Raji (cell line): ENCODE results near the gene BCL7A.

Experiments used
- POLR2A ChIP-seq: IDR thresholded peaks from 2 replicates; pipeline ENCODE4 v1.6.1; 2011; ENCODE audit warnings: low read depth, low read length, control low read depth; ENCODE audit not compliant: insufficient read depth

BCL7A gene

DNA sequence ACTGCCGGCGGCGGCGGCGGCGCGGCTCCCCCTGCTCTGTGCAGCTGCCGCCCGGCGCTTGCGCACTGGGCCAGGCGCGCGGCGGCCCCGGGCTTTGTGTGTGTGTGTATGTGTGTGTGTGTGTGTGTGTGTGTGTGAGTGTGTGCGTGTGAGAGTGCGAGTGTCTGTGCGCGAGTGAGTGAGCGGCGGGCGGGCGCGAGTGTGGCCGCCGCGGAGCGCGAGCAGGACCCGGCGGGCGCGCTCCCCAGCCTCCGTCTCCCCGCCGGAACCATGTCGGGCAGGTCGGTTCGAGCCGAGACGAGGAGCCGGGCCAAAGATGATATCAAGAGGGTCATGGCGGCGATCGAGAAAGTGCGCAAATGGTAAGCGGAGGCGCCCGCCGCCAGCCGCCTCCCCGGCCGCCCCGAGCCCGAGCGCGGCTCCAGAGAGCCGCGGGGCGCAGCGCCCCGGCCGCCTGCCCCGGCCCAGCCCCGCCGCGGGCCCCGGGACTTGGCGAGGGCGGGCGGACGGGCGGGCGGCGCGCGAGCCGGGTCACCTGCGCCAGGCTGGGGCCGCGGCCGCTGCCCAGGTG lies at the start of gene BCL7A:
Gene BCL7A, plus strand, starts transcription at position 63 of the 571 bp plus-strand sequence. Its CDS starts 208 bp downstream, at position 271.
- 0 out of 2 replicates have a peak, but pooled peaks have one; percentile 23 for TF ChIP-seq POLR2A

DNA sequence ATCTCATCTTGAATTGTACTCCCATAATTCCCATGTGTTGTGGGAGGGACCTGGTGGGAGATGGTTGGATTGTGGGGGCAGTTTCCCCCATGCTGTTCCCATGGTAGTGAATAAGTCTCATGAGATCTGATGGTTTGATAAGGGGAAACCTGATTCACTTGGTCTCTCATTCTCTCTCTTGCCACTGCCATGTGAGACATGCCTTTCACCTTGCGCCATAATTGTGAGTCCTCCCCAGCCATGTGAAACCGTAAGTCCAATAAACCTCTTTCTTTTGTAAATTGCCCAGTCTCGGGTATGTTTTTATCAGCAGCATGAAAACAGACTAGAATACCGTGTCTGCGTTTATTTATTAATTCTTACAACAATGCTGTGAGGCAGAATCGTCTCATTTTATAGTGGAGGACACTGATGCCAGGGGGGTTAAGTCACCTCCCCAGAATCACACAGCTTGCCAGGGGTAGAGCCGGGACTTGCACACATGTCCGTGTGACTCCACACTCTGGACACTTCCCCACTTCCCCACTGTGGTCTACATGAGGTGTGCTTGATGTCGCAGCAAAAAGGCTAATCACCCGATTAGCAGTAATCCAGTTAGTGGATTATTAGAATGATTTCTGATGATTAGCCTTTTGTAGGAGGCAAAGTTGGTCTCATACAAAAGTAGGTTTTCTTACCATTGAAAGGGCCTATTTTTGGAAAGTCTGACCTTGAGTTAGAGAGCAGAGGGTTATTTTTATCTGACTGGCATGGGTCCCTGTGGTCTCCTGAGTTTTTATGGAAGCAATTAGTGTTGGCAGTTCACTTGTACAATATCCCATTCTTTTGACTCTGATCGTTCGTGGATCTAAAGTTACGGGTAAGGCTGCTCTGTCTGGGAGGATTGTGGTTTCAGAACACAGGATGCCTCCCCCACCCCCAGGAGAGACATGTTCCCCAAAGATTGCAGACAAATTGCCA lies 47.4 kb upstream of the BCL7A start:
- TF ChIP-seq POLR2A, result no peak

DNA sequence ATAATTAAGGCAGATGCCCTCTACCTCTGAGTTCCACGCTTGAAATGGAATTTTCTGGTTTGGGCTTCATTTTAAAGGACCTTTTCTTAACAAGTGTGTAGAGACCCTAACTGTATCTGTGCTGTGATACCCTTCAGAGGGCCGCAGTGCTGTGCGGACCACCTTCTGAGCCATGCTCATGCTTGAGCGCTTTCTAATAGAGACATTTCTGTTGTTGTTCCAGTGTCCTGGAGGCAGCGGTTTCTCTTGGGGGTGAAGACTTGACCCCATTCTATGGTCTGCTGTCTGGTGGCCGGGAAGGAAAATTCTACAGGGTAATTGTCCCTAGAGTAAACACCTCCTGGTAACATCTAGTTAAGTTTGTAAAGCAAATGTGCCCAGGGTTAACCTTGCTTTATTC lies 46.7 kb upstream of the BCL7A start:
- TF ChIP-seq POLR2A, result no peak

DNA sequence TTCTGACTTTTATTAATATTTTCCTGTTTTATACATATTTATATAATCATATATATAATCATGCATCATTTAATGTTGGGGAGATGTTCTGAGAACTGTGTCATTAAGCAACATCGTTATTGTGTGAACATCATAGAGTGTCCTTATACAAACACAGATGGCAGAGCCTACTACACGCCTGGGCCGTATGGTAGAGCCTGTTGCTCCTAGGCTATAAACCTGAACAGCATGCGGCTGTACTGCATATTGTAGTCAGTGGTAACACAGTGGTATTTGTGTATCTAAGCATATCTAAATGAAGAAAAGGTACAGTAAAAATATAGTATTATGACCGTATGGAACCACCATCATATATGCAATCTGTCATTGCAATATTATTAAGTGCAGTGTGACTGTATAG lies 44.7 kb upstream of the BCL7A start:
- no peak for TF ChIP-seq POLR2A

- peak; percentile 53; the same call in 1 of the 2 replicates for TF ChIP-seq POLR2A
Observed at GRCh38 chr12:121980191-121980891, 41.3 kb upstream of the BCL7A start.

DNA sequence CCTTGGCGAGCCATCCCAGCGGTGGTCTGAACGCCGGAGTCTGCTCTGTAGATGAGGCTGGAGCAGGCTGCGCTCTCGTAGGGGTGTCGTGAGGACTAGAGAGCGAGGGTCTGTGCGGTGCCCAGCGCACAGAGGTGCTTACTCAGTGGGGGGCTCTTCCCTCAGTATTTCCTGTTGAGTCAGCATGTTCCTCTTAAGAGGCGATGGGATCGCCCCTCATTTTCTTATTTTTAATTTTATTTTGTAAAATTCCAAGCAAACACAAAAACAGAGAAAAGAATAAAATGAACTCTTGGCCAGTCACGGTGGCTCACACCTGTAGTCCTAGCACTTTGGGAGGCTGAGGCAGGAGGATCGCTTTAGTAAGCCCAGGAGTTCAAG lies 40.8 kb upstream of the BCL7A start:
- no peak for TF ChIP-seq POLR2A

GRCh38 chr12:121981456-121981855 lies 40.2 kb upstream of the BCL7A start:
- TF ChIP-seq POLR2A, result no peak

- TF ChIP-seq POLR2A, result no peak
Observed at GRCh38 chr12:121982950-121983349, 38.7 kb upstream of the BCL7A start.

- no peak for TF ChIP-seq POLR2A
Observed at GRCh38 chr12:121983536-121984210, 38.0 kb upstream of the BCL7A start.

- TF ChIP-seq POLR2A, result no peak
Observed at GRCh38 chr12:121986489-121987245, 35.0 kb upstream of the BCL7A start.

DNA sequence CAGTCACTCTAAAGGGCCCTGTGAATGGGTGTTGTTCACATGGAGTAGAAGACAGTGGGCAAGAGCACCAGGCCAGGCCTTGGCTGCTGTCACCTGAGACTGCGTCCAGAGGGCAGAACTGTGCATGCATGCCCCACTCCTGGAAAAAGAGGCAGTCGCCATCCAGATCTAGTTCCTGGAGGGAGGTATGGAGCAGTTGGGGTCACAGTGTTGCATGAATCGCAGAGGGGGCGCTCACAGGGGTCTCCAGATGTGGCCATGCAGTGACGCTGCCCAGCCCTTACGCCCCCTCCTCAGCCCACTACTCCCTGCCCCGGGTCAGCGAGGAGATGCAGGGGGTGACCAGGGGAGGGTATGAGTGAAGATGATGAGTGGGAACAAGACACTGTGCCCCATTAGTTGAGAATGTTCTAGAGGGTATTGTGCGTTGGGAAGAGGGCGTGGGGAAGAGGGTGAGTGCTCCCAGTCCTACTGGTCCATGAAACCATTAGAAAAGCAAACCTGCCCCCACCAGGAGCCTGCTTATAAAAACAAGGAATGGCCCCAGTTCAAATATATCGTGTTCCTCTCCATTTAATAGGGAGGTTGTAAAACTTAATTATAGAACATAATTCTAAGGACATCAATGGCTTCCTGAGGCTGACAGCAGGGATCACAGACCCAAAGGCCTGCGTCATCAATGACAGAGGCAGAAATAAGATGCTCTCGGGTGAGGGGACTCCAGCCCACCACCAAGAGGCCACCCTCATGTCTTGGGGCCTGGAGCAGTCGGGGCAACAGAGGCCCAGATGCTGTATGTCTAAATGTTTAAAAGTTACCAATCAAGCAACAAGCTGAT lies 32.2 kb upstream of the BCL7A start:
- no peak for TF ChIP-seq POLR2A

DNA sequence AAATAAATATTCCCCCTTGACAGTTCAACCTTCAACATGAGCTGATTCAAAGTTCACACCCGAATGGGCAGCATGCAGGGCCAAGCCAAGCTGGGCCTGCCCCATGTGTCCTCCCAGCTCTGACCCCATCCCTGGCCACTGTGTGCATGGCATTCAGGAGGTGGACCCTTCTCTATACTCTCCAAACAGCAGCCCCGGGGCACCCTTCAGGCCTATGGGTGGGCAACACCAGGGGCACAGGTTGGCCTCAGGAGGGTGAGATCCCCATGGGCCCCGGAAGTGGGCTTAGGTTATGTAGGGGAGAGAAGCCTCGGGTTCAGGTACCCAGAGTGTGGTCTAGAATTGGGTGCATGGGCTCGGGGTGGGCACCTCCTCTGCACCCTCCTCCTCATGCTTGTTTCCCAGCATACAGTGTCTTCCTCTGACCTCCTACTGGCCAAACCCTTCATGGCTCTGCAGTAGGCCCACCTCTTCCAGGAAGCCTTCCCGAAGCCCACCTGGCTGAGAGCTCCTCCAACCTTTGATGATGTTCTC lies 31.5 kb upstream of the BCL7A start:
- TF ChIP-seq POLR2A, result no peak

DNA sequence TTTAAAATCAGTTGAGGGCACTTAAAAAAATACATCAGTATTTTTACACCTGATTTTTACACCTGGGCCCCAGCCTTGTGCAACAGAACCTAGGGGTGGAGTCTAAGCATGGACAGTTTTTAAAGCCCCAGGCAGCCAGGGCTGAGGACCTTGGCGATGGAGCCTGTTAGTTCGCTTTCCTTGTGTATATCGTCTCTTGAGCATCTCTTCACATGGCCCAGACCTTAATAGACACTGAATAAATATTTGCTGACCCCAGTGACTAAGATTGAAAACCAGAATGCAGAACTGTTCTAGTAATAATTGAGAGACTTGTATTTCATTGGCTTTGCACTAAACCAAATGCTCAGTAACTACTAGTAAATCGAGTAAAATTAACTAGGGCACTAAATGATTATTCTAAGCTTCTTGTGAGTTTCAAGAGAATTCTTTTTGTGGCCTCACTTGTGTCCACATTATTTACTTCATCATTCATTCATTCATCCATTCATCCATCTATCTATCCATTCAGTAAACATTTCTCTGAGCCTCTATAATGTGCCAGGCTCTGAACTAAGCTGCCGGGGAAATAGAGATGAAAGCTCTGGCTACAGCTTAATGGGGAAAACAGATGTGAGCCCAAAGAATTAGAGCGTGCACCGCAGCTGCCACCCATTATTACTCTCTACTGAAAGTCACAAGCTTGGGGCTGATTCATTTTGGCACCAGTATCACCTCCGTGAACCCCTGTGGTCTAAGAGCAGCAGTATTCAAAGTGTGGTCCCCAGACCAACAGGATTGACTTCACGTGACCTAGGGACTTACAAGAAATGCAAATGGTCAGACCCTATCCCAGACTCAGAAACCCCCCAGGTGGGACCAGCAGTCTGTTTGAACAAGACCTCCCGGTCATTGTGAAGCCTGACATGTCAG lies 30.7 kb upstream of the BCL7A start:
- peak; percentile 57 for TF ChIP-seq POLR2A
